Measurements from ENCODE around the gene GNB3.
A peak's percentile ranks its signal among the peaks of the same experiment; 100 is the strongest.
"Not testable (repeated sequence)": the region's sequence is repeated elsewhere in the genome, so short reads cannot be mapped to it uniquely, and the experiment has no call there.

The GNB3 gene

DNA sequence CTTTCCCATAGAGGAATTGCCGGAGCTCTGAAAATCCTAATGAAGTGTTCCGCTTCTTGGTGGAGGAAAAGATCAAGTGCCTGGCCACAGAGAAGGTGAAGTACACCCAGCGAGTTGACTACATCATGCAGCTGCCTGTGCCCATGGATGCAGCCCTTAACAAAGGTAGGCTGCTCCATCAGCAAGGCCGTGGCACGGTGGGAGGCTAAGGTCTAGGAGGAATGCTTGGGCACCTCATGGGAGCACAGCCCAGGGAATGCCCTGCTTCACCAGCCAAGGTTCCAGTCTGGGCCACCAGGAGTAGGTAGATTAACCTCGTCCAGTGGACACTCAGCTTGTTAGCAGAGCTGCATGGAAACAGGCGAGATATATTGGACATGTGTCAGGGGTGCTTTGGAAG is 20.2 kb downstream of the GNB3 start:
- no peak for DNase-seq (ENCODE audit: low read depth)

DNA sequence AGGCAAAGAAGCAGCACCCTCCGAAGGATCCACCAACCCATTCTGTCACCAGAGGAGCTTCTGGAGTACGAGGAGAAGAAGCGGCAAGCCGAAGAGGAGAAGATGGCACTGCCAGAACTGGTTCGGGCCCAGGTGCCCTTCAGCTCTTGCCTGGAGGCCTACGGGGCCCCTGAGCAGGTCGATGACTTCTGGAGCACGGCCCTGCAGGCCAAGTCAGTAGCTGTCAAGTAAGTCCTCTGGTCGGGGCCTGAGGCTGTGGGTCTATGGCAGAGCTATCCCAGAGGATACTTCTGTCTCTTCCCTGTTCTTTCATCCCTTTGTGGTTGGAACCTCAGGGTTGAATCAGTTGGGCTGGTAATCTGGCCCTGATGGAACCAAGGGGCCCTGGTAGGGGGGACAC is 20.7 kb downstream of the GNB3 start:
- no peak for DNase-seq (ENCODE audit: low read depth)

DNA sequence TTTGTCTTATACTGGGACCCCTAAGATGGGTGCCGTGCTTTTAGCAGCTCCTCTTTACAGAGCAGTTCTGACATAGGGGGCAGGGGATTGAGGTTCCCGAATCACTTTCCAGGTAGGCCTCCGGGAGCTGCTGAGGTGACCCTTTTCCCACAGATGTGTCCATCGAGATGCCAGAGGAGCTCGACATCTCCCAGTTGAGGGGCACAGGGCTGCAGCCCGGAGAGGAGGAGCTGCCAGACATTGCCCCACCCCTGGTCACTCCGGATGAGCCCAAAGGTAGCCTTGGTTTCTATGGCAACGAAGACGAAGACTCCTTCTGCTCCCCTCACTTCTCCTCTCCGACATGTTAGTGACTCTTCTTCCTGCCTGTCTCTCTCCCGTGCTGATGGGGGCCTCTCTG is 22.3 kb downstream of the GNB3 start:
- DNase-seq (ENCODE audit: low read depth), result no peak

GRCh38 chr12:6863586-6864321 is 23.0 kb downstream of the GNB3 start:
- DNase-seq (ENCODE audit: low read depth), result no peak

- DNase-seq (ENCODE audit: low read depth), result not testable (repeated sequence)
Measured at GRCh38 chr12:6865307-6865706, 24.6 kb downstream of the GNB3 start.

GRCh38 chr12:6866163-6866919 is 25.6 kb downstream of the GNB3 start:
- DNase-seq (ENCODE audit: low read depth), result no peak

DNA sequence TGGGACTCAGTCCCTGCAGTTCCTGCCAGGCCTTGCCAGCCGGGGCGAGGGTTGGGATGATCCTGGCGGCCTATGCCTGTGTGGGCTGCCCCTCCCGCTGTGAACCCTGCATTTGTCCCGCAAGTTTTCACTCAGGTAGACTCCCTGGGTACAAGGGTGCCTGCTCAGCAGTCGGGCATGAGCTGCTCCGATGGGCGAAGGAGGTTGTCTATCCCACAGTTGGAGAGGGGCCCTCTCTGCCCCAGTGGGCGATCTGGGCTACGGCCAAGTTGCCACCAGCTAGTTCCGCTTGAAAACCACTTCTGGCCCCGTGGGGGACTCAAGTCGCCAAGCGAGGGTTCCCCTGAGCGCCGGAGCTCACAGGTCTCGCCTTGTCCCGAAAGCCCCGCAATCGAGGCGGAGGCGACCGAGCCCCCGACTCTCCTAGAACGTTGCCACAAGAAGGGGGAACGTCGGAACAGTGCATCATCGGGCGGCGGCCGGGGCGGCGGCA is 26.2 kb downstream of the GNB3 start:
- no peak for DNase-seq (ENCODE audit: low read depth)

GRCh38 chr12:6867413-6868210 is 26.9 kb downstream of the GNB3 start, which contains the start of gene TPI1:
TPI1 (plus strand) TSS chr12:6867531; CDS start chr12:6867567, 36 bp downstream.
- DNase-seq (ENCODE audit: low read depth), result peak; percentile 71

DNA sequence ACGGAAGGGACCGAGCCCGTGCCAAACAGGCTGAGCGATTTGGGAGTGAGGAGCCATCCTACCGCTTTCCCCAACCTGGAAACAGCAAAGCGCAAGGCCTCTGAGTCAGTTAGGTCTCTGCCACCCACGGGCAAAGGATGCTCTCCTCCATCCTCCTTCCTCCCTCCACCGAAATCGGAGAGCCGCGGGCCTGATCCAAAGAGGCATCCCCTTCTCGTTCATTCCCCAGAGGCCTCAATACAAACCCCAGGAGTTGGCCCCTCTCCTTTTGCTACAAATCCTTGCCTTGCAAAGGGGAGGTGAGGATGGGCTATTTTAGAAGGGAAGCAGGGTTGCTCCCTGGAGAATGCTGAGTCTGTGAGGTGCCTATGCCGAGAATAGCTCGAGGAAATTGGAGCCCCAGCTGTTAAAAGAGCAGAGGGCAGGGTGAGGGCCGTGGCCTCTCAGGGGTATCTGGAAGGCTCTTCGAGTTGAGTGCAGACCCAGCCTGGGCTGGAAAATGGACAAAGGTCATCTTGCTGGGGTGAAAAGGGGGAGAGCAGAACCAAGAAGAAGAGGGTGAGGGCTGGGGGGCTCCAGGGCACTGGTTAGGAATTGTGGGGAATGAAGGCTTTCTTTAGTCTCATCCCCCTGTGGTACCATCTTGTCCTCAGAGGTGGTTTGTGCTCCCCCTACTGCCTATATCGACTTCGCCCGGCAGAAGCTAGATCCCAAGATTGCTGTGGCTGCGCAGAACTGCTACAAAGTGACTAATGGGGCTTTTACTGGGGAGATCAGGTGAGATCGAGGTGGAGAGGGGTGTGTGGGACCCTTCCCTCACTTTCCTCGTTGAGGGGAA is 27.7 kb downstream of the GNB3 start:
- no peak for DNase-seq (ENCODE audit: low read depth)

- DNase-seq (ENCODE audit: low read depth), result peak; percentile 71
Measured at GRCh38 chr12:6869049-6870021, 28.6 kb downstream of the GNB3 start.

DNA sequence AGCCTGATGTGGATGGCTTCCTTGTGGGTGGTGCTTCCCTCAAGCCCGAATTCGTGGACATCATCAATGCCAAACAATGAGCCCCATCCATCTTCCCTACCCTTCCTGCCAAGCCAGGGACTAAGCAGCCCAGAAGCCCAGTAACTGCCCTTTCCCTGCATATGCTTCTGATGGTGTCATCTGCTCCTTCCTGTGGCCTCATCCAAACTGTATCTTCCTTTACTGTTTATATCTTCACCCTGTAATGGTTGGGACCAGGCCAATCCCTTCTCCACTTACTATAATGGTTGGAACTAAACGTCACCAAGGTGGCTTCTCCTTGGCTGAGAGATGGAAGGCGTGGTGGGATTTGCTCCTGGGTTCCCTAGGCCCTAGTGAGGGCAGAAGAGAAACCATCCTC is 29.6 kb downstream of the GNB3 start:
- not testable (repeated sequence) for DNase-seq (ENCODE audit: low read depth)

DNA sequence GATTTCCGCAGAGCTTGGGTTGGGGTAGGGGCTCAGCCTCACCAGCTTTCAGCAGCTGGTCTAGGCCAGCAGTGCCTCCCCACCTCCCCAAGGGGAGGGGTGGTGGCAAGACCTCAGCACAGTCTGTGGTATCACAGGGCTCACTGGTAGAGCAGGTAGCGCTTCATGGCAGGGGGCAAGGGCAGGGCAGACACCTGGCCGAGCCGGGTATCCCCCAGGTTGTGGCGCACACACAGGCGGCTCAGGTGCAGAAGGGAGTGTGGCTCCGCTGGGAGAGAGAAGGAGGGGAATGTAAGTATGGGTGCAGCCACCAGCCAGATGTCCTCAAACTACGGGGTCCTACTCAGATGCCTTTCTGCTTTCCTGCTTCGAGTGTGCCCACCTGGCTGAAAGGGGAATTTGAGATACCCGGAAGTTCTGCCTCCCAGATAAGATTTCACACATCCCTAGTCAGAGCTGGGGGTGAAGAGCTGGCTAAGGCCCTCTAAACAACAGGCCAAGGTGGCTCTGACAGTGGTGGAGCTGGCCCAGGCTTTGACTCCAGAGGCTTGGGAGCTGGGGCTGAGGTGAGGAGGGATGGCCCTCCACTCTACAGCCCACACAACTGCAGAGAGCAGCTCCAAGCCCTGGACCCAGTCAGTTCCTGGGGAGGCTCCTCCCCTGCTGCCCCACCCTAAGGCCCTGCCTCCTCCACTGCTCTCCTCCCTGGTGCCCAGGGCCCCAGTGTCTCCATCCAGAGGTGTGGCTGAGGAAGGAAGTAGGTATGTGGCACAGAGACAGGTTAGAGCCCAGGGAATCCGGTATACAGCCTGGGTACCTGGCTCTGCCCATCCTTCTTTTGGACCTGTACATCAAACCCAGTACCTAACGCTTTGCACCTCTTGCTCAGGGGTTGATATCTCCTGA is 30.6 kb downstream of the GNB3 start:
- no peak for DNase-seq (ENCODE audit: low read depth)

GRCh38 chr12:6872073-6873048 is 31.6 kb downstream of the GNB3 start:
- peak; percentile 76 for DNase-seq (ENCODE audit: low read depth)

GRCh38 chr12:6873094-6874014 is 32.6 kb downstream of the GNB3 start, which contains the start of gene SPSB2:
SPSB2 (minus strand) TSS chr12:6873303; CDS start chr12:6872901, 402 bp downstream.
- DNase-seq (ENCODE audit: low read depth), result peak; percentile 100

- not testable (repeated sequence) for DNase-seq (ENCODE audit: low read depth)
Measured at GRCh38 chr12:6874015-6874368, 33.3 kb downstream of the GNB3 start.

- DNase-seq (ENCODE audit: low read depth), result not testable (repeated sequence)
Measured at GRCh38 chr12:6879824-6880223, 39.1 kb downstream of the GNB3 start.

GRCh38 chr12:6883252-6883651 is 42.5 kb downstream of the GNB3 start:
- no peak for DNase-seq (ENCODE audit: low read depth)
